Measurements from ENCODE around the gene BORA.
"Not testable (repeated sequence)": the region's sequence is repeated elsewhere in the genome, so short reads cannot be mapped to it uniquely, and the experiment has no call there.

Gene BORA

GRCh38 chr13:72727417-72728289 lies at the start of gene BORA, which contains the start of gene MZT1:
BORA (plus strand) TSS chr13:72727923; CDS start chr13:72728941, 1,018 bp downstream.
MZT1 (minus strand) TSS chr13:72727629; CDS start chr13:72727602, 27 bp downstream.
- FAIRE-seq, result peak; percentile 97

GRCh38 chr13:72678312-72678711 lies 49.4 kb upstream of the BORA start:
- no peak for FAIRE-seq

- no peak for FAIRE-seq
Measured at GRCh38 chr13:72680353-72680752, 47.4 kb upstream of the BORA start.

GRCh38 chr13:72686766-72687165 lies 41.0 kb upstream of the BORA start:
- no peak for FAIRE-seq

GRCh38 chr13:72689181-72689696 lies 38.5 kb upstream of the BORA start:
- no peak for FAIRE-seq

GRCh38 chr13:72692884-72693514 lies 34.7 kb upstream of the BORA start:
- FAIRE-seq, result no peak

- no peak for FAIRE-seq
Measured at GRCh38 chr13:72693832-72694231, 33.9 kb upstream of the BORA start.

- FAIRE-seq, result no peak
Measured at GRCh38 chr13:72694314-72694713, 33.4 kb upstream of the BORA start.

GRCh38 chr13:72696579-72696978 lies 31.1 kb upstream of the BORA start:
- peak; percentile 95 for FAIRE-seq

GRCh38 chr13:72698164-72698563 lies 29.6 kb upstream of the BORA start:
- FAIRE-seq, result no peak

GRCh38 chr13:72700509-72700908 lies 27.2 kb upstream of the BORA start:
- no peak for FAIRE-seq

GRCh38 chr13:72716776-72717175 lies 10.9 kb upstream of the BORA start:
- no peak for FAIRE-seq

- FAIRE-seq, result not testable (repeated sequence)
Measured at GRCh38 chr13:72726185-72726584, 1.5 kb upstream of the BORA start.

GRCh38 chr13:72726726-72727416 lies 852 bp upstream of the BORA start:
- no peak for FAIRE-seq

- FAIRE-seq, result no peak
Measured at GRCh38 chr13:72728290-72728605, 525 bp downstream of the BORA start.

- no peak for FAIRE-seq
Measured at GRCh38 chr13:72737033-72737432, 9.3 kb downstream of the BORA start.

GRCh38 chr13:72740015-72740414 lies 12.3 kb downstream of the BORA start:
- FAIRE-seq, result no peak

GRCh38 chr13:72745260-72745659 lies 17.5 kb downstream of the BORA start:
- FAIRE-seq, result no peak

- no peak for FAIRE-seq
Measured at GRCh38 chr13:72751220-72751619, 23.5 kb downstream of the BORA start.

- no peak for FAIRE-seq
Measured at GRCh38 chr13:72754111-72754510, 26.4 kb downstream of the BORA start.

- no peak for FAIRE-seq
Measured at GRCh38 chr13:72757792-72758535, 30.2 kb downstream of the BORA start.

- no peak for FAIRE-seq
Measured at GRCh38 chr13:72760189-72760588, 32.5 kb downstream of the BORA start.

- no peak for FAIRE-seq
Measured at GRCh38 chr13:72763411-72763810, 35.7 kb downstream of the BORA start.
